ENCODE results near the gene KHNYN.

KHNYN gene

DNA sequence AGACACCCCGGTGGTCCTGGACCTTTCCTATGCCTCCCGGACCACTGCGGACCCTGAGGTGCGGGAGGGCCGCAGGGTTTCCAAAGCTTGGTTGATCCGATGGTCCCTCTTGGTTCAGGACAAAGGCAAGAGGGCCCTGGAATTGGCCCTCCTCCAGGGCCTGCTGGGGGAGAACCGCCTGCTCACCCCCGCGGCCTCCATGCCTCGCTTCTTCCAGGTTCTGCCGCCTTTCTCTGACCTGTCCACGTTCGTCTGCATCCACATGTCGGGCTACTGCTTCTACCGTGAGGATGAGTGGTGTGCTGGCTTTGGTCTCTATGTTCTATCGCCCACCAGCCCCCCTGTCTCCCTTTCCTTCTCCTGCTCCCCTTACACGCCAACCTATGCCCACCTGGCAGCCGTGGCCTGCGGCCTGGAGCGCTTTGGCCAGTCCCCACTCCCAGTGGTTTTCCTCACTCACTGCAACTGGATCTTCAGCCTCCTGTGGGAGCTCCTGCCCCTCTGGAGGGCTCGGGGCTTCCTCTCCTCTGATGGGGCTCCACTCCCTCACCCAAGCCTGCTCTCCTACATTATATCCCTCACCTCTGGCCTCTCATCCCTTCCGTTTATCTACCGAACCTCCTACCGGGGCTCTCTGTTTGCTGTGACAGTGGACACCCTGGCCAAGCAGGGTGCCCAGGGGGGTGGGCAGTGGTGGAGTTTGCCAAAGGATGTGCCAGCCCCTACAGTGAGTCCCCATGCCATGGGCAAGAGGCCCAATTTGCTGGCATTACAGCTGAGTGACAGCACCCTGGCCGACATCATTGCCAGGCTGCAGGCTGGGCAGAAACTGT lies 14.1 kb upstream of the KHNYN start:
- Histone ChIP-seq H2BK12ac (ENCODE audit: low read length) (no peak overlapping the region), H4K91ac (ENCODE audit: low read depth, low read length, poor library complexity) (no peak overlapping the region), H3K79me1 (ENCODE audit: low read depth, low read length) (peaks cover 1% of the 10 kb centered on the region), H3K4me3 (ENCODE audit: low read length in 2 of 2) (no peak overlapping the region), H2AFZ (ENCODE audit: low read length) (no peak overlapping the region), H3K36me3 (replicated peaks in 1 of 2; ENCODE audit: control insufficient read depth in 2 of 2, insufficient read depth in 2 of 2, low read length in 2 of 2) (peaks cover 0 to 17% of the 10 kb centered on the region in 2 donors), H3K27ac (replicated peaks; ENCODE audit: low read length) (no peak overlapping the region), H3K23ac (ENCODE audit: low read depth, low read length, poor library complexity) (no peak overlapping the region), H3K4me2 (ENCODE audit: insufficient read depth, low read length, poor library complexity, severe bottlenecking) (no peak overlapping the region), H3K9me3 (replicated peaks in 1 of 2; ENCODE audit: control insufficient read depth in 2 of 2, insufficient read depth in 1 of 2, low read depth in 1 of 2, low read length in 2 of 2) (no peaks in the 10 kb centered on the region), H2BK15ac (ENCODE audit: low read length) (no peak overlapping the region), H3K4ac (ENCODE audit: low read length) (no peak overlapping the region), H2BK5ac (ENCODE audit: low read length) (no peak overlapping the region), H2AK5ac (ENCODE audit: low read depth, low read length) (no peak overlapping the region), H3K9ac (ENCODE audit: low read depth, low read length, poor library complexity) (peak overlapping the region; percentile 13), H3K27me3 (ENCODE audit: control insufficient read depth in 3 of 3, insufficient read depth in 3 of 3, low read depth in 1 of 3, low read length in 3 of 3) (peaks cover 0 to 37% (median 0%) of the 10 kb centered on the region in 3 experiments), H4K8ac (ENCODE audit: low read depth, low read length) (no peak overlapping the region), H3K18ac (ENCODE audit: low read length) (no peak overlapping the region), H2BK120ac (ENCODE audit: low read depth, low read length) (no peak overlapping the region), H3K4me1 (ENCODE audit: control insufficient read depth in 2 of 2, insufficient read depth in 1 of 2, low read depth in 1 of 2, low read length in 2 of 2) (no peaks in the 10 kb centered on the region), H3K14ac (ENCODE audit: low read length) (no peak overlapping the region)
- no CpG with 5 or more reads among the region's 25 CpGs for WGBS, 2 donors (ENCODE audit: extremely low coverage in 2 of 2, insufficient read length in 2 of 2, insufficient replicate concordance in 1 of 2)
- DNase-seq (ENCODE audit: low spot score): no peak

DNA sequence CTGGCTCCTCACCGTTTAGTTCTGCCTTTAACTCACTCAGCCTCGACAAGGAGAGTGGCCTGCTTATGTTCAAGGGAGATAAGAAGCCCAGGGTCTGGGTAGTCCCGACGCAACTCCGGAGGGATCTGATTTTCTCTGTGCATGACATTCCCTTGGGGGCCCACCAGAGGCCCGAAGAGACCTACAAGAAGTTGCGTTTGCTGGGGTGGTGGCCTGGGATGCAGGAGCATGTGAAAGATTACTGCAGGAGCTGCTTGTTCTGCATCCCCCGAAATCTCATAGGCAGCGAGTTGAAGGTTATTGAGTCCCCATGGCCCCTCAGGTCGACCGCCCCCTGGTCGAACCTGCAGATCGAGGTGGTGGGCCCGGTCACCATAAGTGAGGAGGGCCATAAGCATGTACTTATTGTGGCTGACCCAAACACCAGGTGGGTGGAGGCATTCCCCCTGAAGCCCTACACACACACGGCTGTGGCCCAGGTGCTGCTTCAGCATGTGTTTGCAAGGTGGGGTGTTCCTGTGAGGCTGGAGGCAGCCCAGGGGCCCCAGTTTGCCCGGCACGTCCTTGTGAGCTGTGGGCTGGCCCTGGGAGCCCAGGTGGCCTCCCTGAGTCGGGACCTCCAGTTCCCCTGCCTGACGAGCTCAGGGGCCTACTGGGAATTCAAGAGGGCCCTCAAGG lies 13.4 kb upstream of the KHNYN start:
- Histone ChIP-seq H4K91ac (ENCODE audit: low read depth, low read length, poor library complexity) (no peak overlapping the region), H3K27me3 (ENCODE audit: control insufficient read depth in 3 of 3, insufficient read depth in 3 of 3, low read depth in 1 of 3, low read length in 3 of 3) (peaks cover 0 to 40% (median 0%) of the 10 kb centered on the region in 3 experiments), H3K18ac (ENCODE audit: low read length) (no peak overlapping the region), H4K8ac (ENCODE audit: low read depth, low read length) (no peak overlapping the region), H3K4ac (ENCODE audit: low read length) (no peak overlapping the region), H2AFZ (ENCODE audit: low read length) (no peak overlapping the region), H3K79me1 (ENCODE audit: low read depth, low read length) (no peaks in the 10 kb centered on the region), H3K9me3 (replicated peaks in 1 of 2; ENCODE audit: control insufficient read depth in 2 of 2, insufficient read depth in 1 of 2, low read depth in 1 of 2, low read length in 2 of 2) (no peaks in the 10 kb centered on the region), H2AK5ac (ENCODE audit: low read depth, low read length) (no peak overlapping the region), H3K4me3 (ENCODE audit: low read length in 2 of 2) (no peak overlapping the region), H2BK5ac (ENCODE audit: low read length) (no peak overlapping the region), H2BK120ac (ENCODE audit: low read depth, low read length) (no peak overlapping the region), H3K4me2 (ENCODE audit: insufficient read depth, low read length, poor library complexity, severe bottlenecking) (no peak overlapping the region), H3K9ac (ENCODE audit: low read depth, low read length, poor library complexity) (peak overlapping the region; percentile 63), H3K14ac (ENCODE audit: low read length) (no peak overlapping the region), H3K36me3 (replicated peaks in 1 of 2; ENCODE audit: control insufficient read depth in 2 of 2, insufficient read depth in 2 of 2, low read length in 2 of 2) (peaks cover 0 to 12% of the 10 kb centered on the region in 2 donors), H3K27ac (replicated peaks; ENCODE audit: low read length) (no peak overlapping the region), H3K4me1 (ENCODE audit: control insufficient read depth in 2 of 2, insufficient read depth in 1 of 2, low read depth in 1 of 2, low read length in 2 of 2) (no peaks in the 10 kb centered on the region), H2BK15ac (ENCODE audit: low read length) (no peak overlapping the region), H2BK12ac (ENCODE audit: low read length) (no peak overlapping the region), H3K23ac (ENCODE audit: low read depth, low read length, poor library complexity) (no peak overlapping the region)
- WGBS, 2 donors (ENCODE audit: extremely low coverage in 2 of 2, insufficient read length in 2 of 2, insufficient replicate concordance in 1 of 2): no CpG with 5 or more reads among the region's 19 CpGs
- DNase-seq (ENCODE audit: low spot score): no peak

DNA sequence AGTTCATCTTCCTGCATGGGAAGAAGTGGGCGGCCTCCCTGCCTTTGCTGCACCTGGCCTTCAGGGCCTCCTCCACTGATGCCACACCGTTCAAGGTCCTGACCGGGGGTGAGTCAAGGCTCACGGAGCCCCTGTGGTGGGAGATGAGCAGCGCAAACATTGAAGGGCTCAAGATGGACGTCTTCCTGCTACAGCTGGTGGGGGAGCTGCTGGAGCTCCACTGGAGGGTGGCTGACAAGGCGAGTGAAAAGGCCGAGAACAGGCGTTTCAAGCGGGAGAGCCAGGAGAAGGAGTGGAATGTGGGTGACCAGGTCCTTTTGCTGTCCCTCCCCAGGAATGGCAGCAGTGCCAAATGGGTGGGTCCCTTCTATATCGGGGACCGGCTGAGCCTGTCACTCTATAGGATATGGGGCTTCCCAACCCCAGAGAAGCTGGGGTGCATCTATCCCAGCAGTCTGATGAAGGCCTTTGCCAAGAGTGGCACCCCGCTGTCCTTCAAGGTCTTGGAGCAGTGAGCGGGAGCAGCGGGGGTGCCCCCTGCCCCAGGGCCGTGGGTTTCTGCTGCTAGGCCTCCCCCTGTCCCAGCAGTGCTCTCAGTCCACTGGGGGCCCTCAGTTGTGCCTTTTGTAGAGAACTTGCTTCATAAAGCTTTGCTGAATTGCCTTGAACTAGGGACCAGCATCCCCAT lies 12.7 kb upstream of the KHNYN start:
- Histone ChIP-seq H4K91ac (ENCODE audit: low read depth, low read length, poor library complexity) (no peak overlapping the region), H3K23ac (ENCODE audit: low read depth, low read length, poor library complexity) (peak overlapping the region; percentile 30), H3K9me3 (replicated peaks in 1 of 2; ENCODE audit: control insufficient read depth in 2 of 2, insufficient read depth in 1 of 2, low read depth in 1 of 2, low read length in 2 of 2) (no peaks in the 10 kb centered on the region), H2BK5ac (ENCODE audit: low read length) (no peak overlapping the region), H3K4ac (ENCODE audit: low read length) (no peak overlapping the region), H2BK120ac (ENCODE audit: low read depth, low read length) (no peak overlapping the region), H3K4me2 (ENCODE audit: insufficient read depth, low read length, poor library complexity, severe bottlenecking) (no peak overlapping the region), H3K36me3 (replicated peaks in 1 of 2; ENCODE audit: control insufficient read depth in 2 of 2, insufficient read depth in 2 of 2, low read length in 2 of 2) (peaks cover 0 to 12% of the 10 kb centered on the region in 2 donors), H3K27ac (replicated peaks; ENCODE audit: low read length) (no peak overlapping the region), H3K9ac (ENCODE audit: low read depth, low read length, poor library complexity) (no peak overlapping the region), H2BK15ac (ENCODE audit: low read length) (no peak overlapping the region), H3K27me3 (ENCODE audit: control insufficient read depth in 3 of 3, insufficient read depth in 3 of 3, low read depth in 1 of 3, low read length in 3 of 3) (peaks cover 0 to 37% (median 0%) of the 10 kb centered on the region in 3 experiments), H2AK5ac (ENCODE audit: low read depth, low read length) (no peak overlapping the region), H3K4me3 (ENCODE audit: low read length in 2 of 2) (no peak overlapping the region), H2BK12ac (ENCODE audit: low read length) (no peak overlapping the region), H3K14ac (ENCODE audit: low read length) (no peak overlapping the region), H3K79me1 (ENCODE audit: low read depth, low read length) (no peaks in the 10 kb centered on the region), H4K8ac (ENCODE audit: low read depth, low read length) (no peak overlapping the region), H3K4me1 (ENCODE audit: control insufficient read depth in 2 of 2, insufficient read depth in 1 of 2, low read depth in 1 of 2, low read length in 2 of 2) (no peaks in the 10 kb centered on the region), H2AFZ (ENCODE audit: low read length) (no peak overlapping the region), H3K18ac (ENCODE audit: low read length) (no peak overlapping the region)
- DNase-seq (ENCODE audit: low spot score): no peak
- no CpG with 5 or more reads among the region's 16 CpGs for WGBS, 2 donors (ENCODE audit: extremely low coverage in 2 of 2, insufficient read length in 2 of 2, insufficient replicate concordance in 1 of 2)
